ENCODE data around the gene GCNT2. TPM values are rescaled to one million over a fixed set of nuclear protein-coding genes. Genes with fewer than 3 reads are reported as not detected.
A peak's percentile ranks its signal among the peaks of the same experiment; 100 is the strongest.

Gene GCNT2
- total and polyA plus RNA-seq, 2 of the 8 experiments (the other 6 are each of a cell fraction or from before 2014, with no cell fraction given): 19.3 to 52.5 TPM

GRCh38 chr6:10478187-10479040 is 42.7 kb upstream of the GCNT2 start:
- no peaks in the 10 kb centered on the region for H3K79me2 ChIP-seq (ENCODE audit: control insufficient read depth in 1 of 2, insufficient read depth in 2 of 2, low read length in 2 of 2)
- FAIRE-seq: peak; percentile 58

More at GRCh38 chr6:10478187-10479040, 42.7 kb upstream of the GCNT2 start:
- no peaks in the 10 kb centered on the region for H3K79me1 ChIP-seq (ENCODE audit: low read depth, low read length)
- H3K14ac ChIP-seq (ENCODE audit: insufficient read length): no peak overlapping the region
- no peak overlapping the region for H3K27ac ChIP-seq (ENCODE audit: low read depth, low read length)
- no peak overlapping the region for H4K91ac ChIP-seq (replicated peaks; ENCODE audit: insufficient read length, low read length)
- H2BK15ac ChIP-seq (ENCODE audit: low read length): no peak overlapping the region
- no peak overlapping the region for H3K18ac ChIP-seq (ENCODE audit: extremely low read depth, low read length)
- H2AFZ ChIP-seq (ENCODE audit: low read length): no peak overlapping the region
- no peak overlapping the region for H2BK12ac ChIP-seq (ENCODE audit: low read depth, low read length)
- H2BK120ac ChIP-seq (replicated peaks; ENCODE audit: low read depth, low read length): no peak overlapping the region
- no peak for DNase-seq (ENCODE audit: low read depth in 1 of 2, low spot score in 2 of 2)
- H3K4me1 ChIP-seq (replicated peaks in 1 of 4; ENCODE audit: control insufficient read depth in 3 of 4, insufficient read depth in 4 of 4, low read length in 3 of 4): no peaks in the 10 kb centered on the region
- H3K27me3 ChIP-seq (replicated peaks in 1 of 4; ENCODE audit: control insufficient read depth in 3 of 4, extremely low read depth in 1 of 4, insufficient read depth in 3 of 4, low read length in 3 of 4): no peaks in the 10 kb centered on the region
- peaks cover 0 to 7% of the 10 kb centered on the region in 2 experiments; a peak in 2 of 4 replicates for H3K9me3 ChIP-seq (ENCODE audit: insufficient read depth in 2 of 2, low read depth in 1 of 2, low read length in 1 of 2)
- POLR2A ChIA-PET (ENCODE audit: partially characterized antibody): interaction anchor here (0.8 kb wide), 1 partner anchor 39 kb away, joined by 4 read pairs; no protein-coding TSS in a partner anchor
- H3K23ac ChIP-seq (ENCODE audit: insufficient read length): no peak overlapping the region
- H3K23me2 ChIP-seq (ENCODE audit: low read depth, low read length): no peaks in the 10 kb centered on the region
- no peak overlapping the region for H3K4me3 ChIP-seq (ENCODE audit: extremely low read depth in 1 of 4, insufficient read depth in 2 of 4, low read depth in 3 of 4, low read length in 4 of 4)
- TF ChIP-seq RAD21 (IDR thresholded peaks at IDR 0.05 in 1 of 2, conservative IDR thresholded peaks at IDR 0.05 in 1 of 2; ENCODE audit: low read depth in 2 of 2, low read length in 2 of 2) (peak; percentile 86 to 89), CTCF (IDR thresholded peaks at IDR 0.05; ENCODE audit: control extremely low read depth in 1 of 3, insufficient read depth in 1 of 3, low read depth in 1 of 3, low read length in 3 of 3) (peak in 2 of 3 experiments; percentile 46 to 64; a peak in 2 of 4 replicates), MAX (IDR thresholded peaks at IDR 0.05) (no peak)
- no peak overlapping the region for H2AK5ac ChIP-seq (ENCODE audit: low read depth, low read length)
- no peaks in the 10 kb centered on the region for H3K36me3 ChIP-seq (ENCODE audit: control insufficient read depth in 2 of 4, insufficient read depth in 4 of 4, low read length in 3 of 4)
- no peak overlapping the region for H2BK20ac ChIP-seq (ENCODE audit: low read length)
- no peaks in the 10 kb centered on the region for H4K20me1 ChIP-seq (replicated peaks in 1 of 2; ENCODE audit: control insufficient read depth in 1 of 2, insufficient read depth in 2 of 2, low read length in 2 of 2)
- no peak overlapping the region for H4K8ac ChIP-seq (ENCODE audit: extremely low read depth, insufficient read depth, low read length)
- H3K56ac ChIP-seq (replicated peaks; ENCODE audit: insufficient read length, low read depth, low read length): no peak overlapping the region
- H3K9ac ChIP-seq (replicated peaks in 1 of 4; ENCODE audit: extremely low read depth in 1 of 4, low read depth in 3 of 4, low read length in 3 of 4): no peak overlapping the region
- no peak overlapping the region for H4K5ac ChIP-seq (ENCODE audit: insufficient read length, low read depth, low read length)
- H2BK5ac ChIP-seq (ENCODE audit: low read depth, low read length): no peak overlapping the region
- 58% methylated on average over 10 of the region's 10 CpGs; no CpG with 5 or more reads in 1 of the 2 experiments for WGBS, 2 experiments (ENCODE audit: extremely low coverage in 1 of 2, insufficient coverage in 1 of 2, insufficient read length in 1 of 2, insufficient replicate concordance in 2 of 2, low coverage in 1 of 2, low lambda C conversion rate in 2 of 2, missing lambda C conversion rate in 1 of 2)
- H3K4ac ChIP-seq (replicated peaks; ENCODE audit: insufficient read length, low read depth, low read length): no peak overlapping the region
- CTCF ChIA-PET (ENCODE audit: partially characterized antibody): interaction anchor here (0.6 to 7.2 kb wide), 70 partner anchors 9 to 972 kb away, joined by 3 to 66 read pairs (median 4); partner anchors contain the start of genes TMEM14B and TMEM14C
- no peak overlapping the region for H3K4me2 ChIP-seq (ENCODE audit: insufficient read depth in 1 of 2, low read depth in 2 of 2, low read length in 2 of 2)
